Gastrocnemius medialis (tissue), 4 donors: ENCODE data around the gene GCK.

Experiments
- POLR2A ChIP-seq, 2 donors: fragments of 450-650 bp; IDR thresholded peaks; one replicate each; pipeline ENCODE4 v1.6.1; 2017; ENCODE audit warnings: antibody characterized with exemption in 2 of 2, mild to moderate bottlenecking in 2 of 2, moderate library complexity in 2 of 2
- TF ChIP-seq, protein P1 (sequence below), 5 experiments: fragments of 450-650 bp in 3 of 5; fragments of 200-600 bp in 2 of 5; sonication (generic) in 2 of 5; IDR thresholded peaks in 4 of 5; conservative IDR thresholded peaks in 1 of 5; 1 replicate in 4 of 5; 2 replicates in 1 of 5; pipeline ENCODE4 v1.5.1; 2016 to 2019; ENCODE audit warnings: antibody characterized with exemption in 5 of 5, mild to moderate bottlenecking in 3 of 5, moderate library complexity in 3 of 5

DNA sequence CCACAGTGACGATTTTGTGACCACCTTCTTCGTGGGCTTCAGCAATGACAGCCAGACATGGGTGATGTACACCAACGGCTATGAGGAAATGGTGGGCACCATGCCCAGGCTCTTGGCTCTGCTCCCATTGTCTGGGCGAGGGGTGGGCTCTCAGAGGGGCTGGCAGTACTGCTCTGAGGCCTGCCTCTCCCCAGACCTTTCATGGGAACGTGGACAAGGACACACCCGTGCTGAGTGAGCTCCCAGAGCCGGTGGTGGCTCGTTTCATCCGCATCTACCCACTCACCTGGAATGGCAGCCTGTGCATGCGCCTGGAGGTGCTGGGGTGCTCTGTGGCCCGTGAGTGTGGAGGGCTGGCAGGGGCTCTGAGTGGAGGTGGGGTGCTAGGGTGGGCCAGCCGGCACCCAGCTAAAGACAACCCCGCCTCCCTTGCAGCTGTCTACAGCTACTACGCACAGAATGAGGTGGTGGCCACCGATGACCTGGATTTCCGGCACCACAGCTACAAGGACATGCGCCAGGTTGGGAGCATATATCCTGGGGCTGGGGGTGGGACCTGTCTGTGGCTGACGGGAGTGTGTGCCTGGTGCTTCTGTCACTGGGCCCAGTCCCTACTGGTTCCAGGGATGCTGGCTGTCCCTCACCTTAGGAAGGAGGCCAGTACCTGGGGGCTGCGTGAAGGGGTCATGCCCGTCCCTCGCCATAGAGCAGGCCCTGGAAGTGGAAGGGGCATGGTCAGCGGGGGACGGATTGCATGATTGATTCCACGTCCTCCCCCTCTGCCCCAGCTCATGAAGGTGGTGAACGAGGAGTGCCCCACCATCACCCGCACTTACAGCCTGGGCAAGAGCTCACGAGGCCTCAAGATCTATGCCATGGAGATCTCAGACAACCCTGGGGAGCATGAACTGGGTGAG lies 78.3 kb downstream of the GCK start:
- TF ChIP-seq, protein P1, sequence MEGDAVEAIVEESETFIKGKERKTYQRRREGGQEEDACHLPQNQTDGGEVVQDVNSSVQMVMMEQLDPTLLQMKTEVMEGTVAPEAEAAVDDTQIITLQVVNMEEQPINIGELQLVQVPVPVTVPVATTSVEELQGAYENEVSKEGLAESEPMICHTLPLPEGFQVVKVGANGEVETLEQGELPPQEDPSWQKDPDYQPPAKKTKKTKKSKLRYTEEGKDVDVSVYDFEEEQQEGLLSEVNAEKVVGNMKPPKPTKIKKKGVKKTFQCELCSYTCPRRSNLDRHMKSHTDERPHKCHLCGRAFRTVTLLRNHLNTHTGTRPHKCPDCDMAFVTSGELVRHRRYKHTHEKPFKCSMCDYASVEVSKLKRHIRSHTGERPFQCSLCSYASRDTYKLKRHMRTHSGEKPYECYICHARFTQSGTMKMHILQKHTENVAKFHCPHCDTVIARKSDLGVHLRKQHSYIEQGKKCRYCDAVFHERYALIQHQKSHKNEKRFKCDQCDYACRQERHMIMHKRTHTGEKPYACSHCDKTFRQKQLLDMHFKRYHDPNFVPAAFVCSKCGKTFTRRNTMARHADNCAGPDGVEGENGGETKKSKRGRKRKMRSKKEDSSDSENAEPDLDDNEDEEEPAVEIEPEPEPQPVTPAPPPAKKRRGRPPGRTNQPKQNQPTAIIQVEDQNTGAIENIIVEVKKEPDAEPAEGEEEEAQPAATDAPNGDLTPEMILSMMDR (IDR thresholded peaks at IDR 0.05 in 4 of 5, conservative IDR thresholded peaks at IDR 0.05 in 1 of 5), result no peak
- TF ChIP-seq POLR2A (IDR thresholded peaks at IDR 0.05), result no peak
